ENCODE results near the gene TLR6.

TLR6 gene

GRCh38 chr4:38774181-38774955 lies 82.2 kb downstream of the TLR6 start:
- no peak for DNase-seq (ENCODE audit: insufficient read length, low spot score)
- peak; percentile 20 for FAIRE-seq
- TF ChIP-seq POLR2A (IDR thresholded peaks at IDR 0.05; ENCODE audit: low read depth, low read length), result no peak
- no peak for TF ChIP-seq TAF1 (IDR thresholded peaks at IDR 0.05; ENCODE audit: low read depth, low read length)
- no peak for TF ChIP-seq POU2F2 (IDR thresholded peaks at IDR 0.05; ENCODE audit: low read depth, low read length)
- TF ChIP-seq PAX5 (IDR thresholded peaks at IDR 0.05; ENCODE audit: insufficient read depth, low read length, severe bottlenecking), result no peak
- TF ChIP-seq SPI1 (IDR thresholded peaks at IDR 0.05; ENCODE audit: low read depth, low read length), result no peak
